ENCODE data around the gene CYP3A4.
A peak's percentile ranks its signal among the peaks of the same experiment; 100 is the strongest.
"Not testable (repeated sequence)": the region's sequence is repeated elsewhere in the genome, so short reads cannot be mapped to it uniquely, and the experiment has no call there.

CYP3A4 gene

GRCh38 chr7:99806839-99807478, 23.0 kb upstream of the CYP3A4 start:
- DNase-seq (ENCODE audit: extremely low read depth, low read depth): no peak
- no peak overlapping the region for H3K4me3 ChIP-seq (replicated peaks; ENCODE audit: low read depth, low read length)
- no peak for TF ChIP-seq CTCF (IDR thresholded peaks at IDR 0.05; ENCODE audit: low read depth, low read length, missing control alignments)

- DNase-seq (ENCODE audit: extremely low read depth, low read depth): no peak
- no peak overlapping the region for H3K4me3 ChIP-seq (replicated peaks; ENCODE audit: low read depth, low read length)
- TF ChIP-seq CTCF (IDR thresholded peaks at IDR 0.05; ENCODE audit: low read depth, low read length, missing control alignments): no peak
Observed at GRCh38 chr7:99805641-99806040, 21.7 kb upstream of the CYP3A4 start.

- not testable (repeated sequence) for DNase-seq (ENCODE audit: extremely low read depth, low read depth); H3K4me3 ChIP-seq (replicated peaks; ENCODE audit: low read depth, low read length)
Observed at GRCh38 chr7:99803118-99803517, 19.1 kb upstream of the CYP3A4 start.

DNA sequence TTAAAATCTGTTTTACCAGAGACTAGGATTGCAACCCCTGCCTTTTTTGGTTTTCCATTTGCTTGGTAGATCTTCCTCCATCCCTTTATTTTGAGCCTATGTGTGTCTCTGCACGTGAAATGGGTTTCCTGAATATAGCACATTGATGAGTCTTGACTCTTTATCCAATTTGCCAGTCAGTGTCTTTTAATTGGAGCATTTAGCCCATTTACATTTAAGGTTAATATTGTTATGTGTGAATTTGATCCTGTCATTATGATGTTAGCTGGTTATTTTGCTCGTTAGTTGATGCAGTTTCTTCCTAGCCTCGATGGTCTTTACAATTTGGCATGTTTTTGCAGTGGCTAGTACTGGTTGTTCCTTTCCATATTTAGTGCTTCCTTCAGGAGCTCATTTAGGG, 17.4 kb upstream of the CYP3A4 start:
- not testable (repeated sequence) for H3K4me3 ChIP-seq (replicated peaks; ENCODE audit: low read depth, low read length); DNase-seq (ENCODE audit: extremely low read depth, low read depth)

DNA sequence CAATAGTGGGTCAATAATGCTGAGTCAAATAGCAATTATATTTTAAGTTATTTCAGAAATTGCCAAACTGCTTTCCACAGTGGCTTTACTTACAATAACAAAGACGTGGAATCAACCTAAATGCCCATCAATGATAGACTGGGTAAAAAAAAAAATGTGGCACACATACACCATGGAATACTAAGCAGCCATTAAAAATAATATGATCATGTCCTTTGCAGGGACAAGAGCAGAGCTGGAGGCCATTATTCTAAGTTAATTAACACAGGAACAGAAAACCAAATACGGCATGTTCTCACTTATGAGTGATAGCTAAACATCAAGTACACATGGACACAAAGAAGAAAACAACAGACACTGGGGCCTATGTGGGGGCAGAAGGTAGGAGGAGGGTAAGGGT, 15.0 kb upstream of the CYP3A4 start:
- DNase-seq (ENCODE audit: extremely low read depth, low read depth): no peak

DNA sequence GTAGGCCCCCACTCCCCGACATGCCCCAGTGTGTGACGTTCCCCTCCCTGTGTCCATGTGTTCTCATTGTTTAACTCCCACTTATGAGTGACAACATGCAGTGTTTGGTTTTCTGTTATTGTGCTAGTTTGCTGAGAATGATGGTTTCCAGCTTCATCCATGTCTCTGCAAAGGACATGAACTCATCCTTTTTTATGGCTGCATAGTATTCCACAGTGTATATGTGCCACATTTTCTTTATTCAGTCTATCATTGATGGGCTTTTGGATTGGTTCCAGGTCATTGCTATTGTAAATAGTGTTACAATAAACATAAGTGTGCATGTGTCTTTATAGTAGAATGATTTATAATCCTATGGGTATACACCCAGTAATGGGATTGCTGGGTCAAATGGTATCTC, 11.9 kb upstream of the CYP3A4 start:
- not testable (repeated sequence) for DNase-seq (ENCODE audit: extremely low read depth, low read depth); H3K4me3 ChIP-seq (replicated peaks; ENCODE audit: low read depth, low read length)

More for the DNA sequence above, 15.0 kb upstream of the CYP3A4 start:
- TF ChIP-seq CTCF (IDR thresholded peaks at IDR 0.05; ENCODE audit: low read depth, low read length, missing control alignments): no peak
- H3K4me3 ChIP-seq (replicated peaks; ENCODE audit: low read depth, low read length): no peak overlapping the region

GRCh38 chr7:99794585-99795502, 10.9 kb upstream of the CYP3A4 start:
- peak; percentile 7 for DNase-seq (ENCODE audit: extremely low read depth, low read depth)
- no peak overlapping the region for H3K4me3 ChIP-seq (replicated peaks; ENCODE audit: low read depth, low read length)
- TF ChIP-seq CTCF (IDR thresholded peaks at IDR 0.05; ENCODE audit: low read depth, low read length, missing control alignments): no peak

DNA sequence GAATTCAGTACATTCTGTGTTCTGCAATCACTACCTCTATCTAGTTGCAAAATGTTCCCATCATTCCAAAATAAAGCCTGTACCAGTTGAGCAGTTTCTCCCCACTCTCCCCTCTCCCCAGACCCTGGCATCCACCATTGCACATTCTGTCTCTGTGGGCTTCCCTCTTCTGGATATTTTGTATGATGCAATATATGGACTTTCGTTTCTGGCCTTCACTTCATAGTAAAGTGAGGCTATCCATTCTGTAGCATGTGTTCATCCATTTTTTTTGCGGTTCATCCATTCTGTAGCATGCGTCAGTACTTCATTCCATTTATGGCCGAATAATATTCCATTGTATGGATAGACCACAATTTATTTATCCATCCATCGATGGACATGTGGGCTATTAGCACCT, 9.5 kb upstream of the CYP3A4 start:
- H3K4me3 ChIP-seq (replicated peaks; ENCODE audit: low read depth, low read length): no peak overlapping the region
- DNase-seq (ENCODE audit: extremely low read depth, low read depth): no peak
- TF ChIP-seq CTCF (IDR thresholded peaks at IDR 0.05; ENCODE audit: low read depth, low read length, missing control alignments): no peak
